Colonic mucosa (tissue), 4 donors: ENCODE results near the gene DDX52. TPM values are rescaled to one million over a fixed set of nuclear protein-coding genes. Genes with fewer than 3 reads are reported as not detected.
A peak's percentile ranks its signal among the peaks of the same experiment; 100 is the strongest.

Experiments used
- DNase-seq: peaks from one replicate; pipeline ENCODE4 v3.0.0-alpha.2; 2020
- H3K27ac ChIP-seq: fragments of 200-600 bp; one replicate; pipeline ENCODE4 v1.8.0; 2021
- H3K27me3 ChIP-seq: fragments of 200-600 bp; one replicate; pipeline ENCODE4 v1.8.0; 2021
- H3K36me3 ChIP-seq: fragments of 200-600 bp; one replicate; pipeline ENCODE4 v1.8.0; 2021
- H3K4me1 ChIP-seq: fragments of 200-600 bp; one replicate; pipeline ENCODE4 v1.8.0; 2021; ENCODE audit warnings: mild to moderate bottlenecking
- H3K4me3 ChIP-seq: fragments of 200-600 bp; one replicate; pipeline ENCODE4 v1.8.0; 2021
- H3K9ac ChIP-seq, 2 donors: one replicate each; pipeline ENCODE4 v1.7.0; 2013; ENCODE audit warnings: control low read depth in 2 of 2, low read depth in 2 of 2, low read length in 2 of 2
- H3K9me3 ChIP-seq: fragments of 200-600 bp; one replicate; pipeline ENCODE4 v1.8.0; 2021
- CTCF ChIP-seq: fragments of 200-600 bp; IDR thresholded peaks from one replicate; pipeline ENCODE4 v1.8.0; 2022; ENCODE audit warnings: antibody characterized with exemption, mild to moderate bottlenecking
- intact Hi-C: fragments of 100-400 bp; cut with DNase I; formaldehyde crosslinking; loops from one replicate; pipeline ENCODE4 v1.14.1; 2022
- total RNA-seq, 2 donors: library from RNA; stranded (reverse); fragmentation: NEBNext Ultra II Directional in 1 of 2; extraction: Animal tissue kit (Norgen Biotek cat#: 25700) in 1 of 2; gene quantifications; one replicate each; pipeline ENCODE4 v1.2.1, GENCODE V29; 2021
- donor health status: healthy.
- donor health status: DM: no; HTN: no; CAD: no.
- donor health status: DM: no; HTN: no; CAD: no.

DDX52 gene
- total RNA-seq, 2 donors from 2014 or later, result 26.3 to 26.4 TPM

- no peak for DNase-seq
- Histone ChIP-seq H3K27ac (no peak overlapping the region), H3K4me3 (no peak overlapping the region), H3K9ac (no peak overlapping the region), H3K27me3 (no peaks in the 10 kb centered on the region), H3K9me3 (no peaks in the 10 kb centered on the region), H3K4me1 (no peaks in the 10 kb centered on the region), H3K36me3 (no peaks in the 10 kb centered on the region)
- no peak for TF ChIP-seq CTCF
- intact Hi-C loops, result no loop called here
These were observed 68.8 kb downstream of the DDX52 start for GRCh38 chr17:37574427-37574826.

- Histone ChIP-seq H3K27ac (no peak overlapping the region), H3K4me1 (no peaks in the 10 kb centered on the region), H3K9ac (no peak overlapping the region), H3K4me3 (no peak overlapping the region), H3K36me3 (peaks cover 4% of the 10 kb centered on the region), H3K9me3 (no peaks in the 10 kb centered on the region), H3K27me3 (no peaks in the 10 kb centered on the region)
- TF ChIP-seq CTCF, result no peak
- intact Hi-C loops, result no loop called here
- DNase-seq, result no peak
These were observed 71.6 kb downstream of the DDX52 start for GRCh38 chr17:37571674-37572073.

DNA sequence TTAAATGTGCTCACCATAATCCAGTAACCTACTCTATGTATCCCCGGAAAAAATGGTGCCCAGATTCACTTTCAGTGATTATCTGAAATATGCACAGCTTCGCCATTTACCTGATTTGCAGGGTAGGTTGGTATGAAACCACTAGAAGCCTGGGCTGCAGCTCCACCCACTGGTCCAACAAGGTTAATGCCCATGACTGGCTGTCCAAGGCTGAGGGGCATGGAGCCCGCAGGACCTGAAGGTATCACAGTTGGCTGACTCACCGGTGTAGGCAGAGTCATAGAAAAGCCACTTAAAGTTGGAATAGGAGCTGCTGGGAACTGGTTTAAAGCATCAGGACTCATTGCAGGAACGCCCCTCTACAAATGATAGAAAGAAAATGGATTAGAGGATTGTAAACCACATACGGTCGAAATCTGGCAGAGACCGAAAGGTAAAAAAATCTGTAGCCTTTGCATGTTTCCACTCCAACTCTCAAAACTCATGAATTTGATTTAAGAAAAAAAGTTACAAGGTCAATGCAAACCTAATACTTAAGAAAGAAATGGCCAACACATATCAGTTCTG lies 72.6 kb downstream of the DDX52 start:
- Histone ChIP-seq H3K9me3 (no peaks in the 10 kb centered on the region), H3K4me3 (no peak overlapping the region), H3K27me3 (no peaks in the 10 kb centered on the region), H3K27ac (no peak overlapping the region), H3K9ac (no peak overlapping the region), H3K36me3 (peaks cover 4% of the 10 kb centered on the region), H3K4me1 (no peaks in the 10 kb centered on the region)
- intact Hi-C loops, result no loop called here
- TF ChIP-seq CTCF, result peak; percentile 66
- DNase-seq, result peak; percentile 59

- no peak overlapping the region for H3K4me3 ChIP-seq
- intact Hi-C loops, result no loop called here
- no peak overlapping the region for H3K9ac ChIP-seq
- no peak for TF ChIP-seq CTCF
- H3K36me3 ChIP-seq, result peaks cover 4% of the 10 kb centered on the region
- no peaks in the 10 kb centered on the region for H3K9me3 ChIP-seq
- H3K4me1 ChIP-seq, result no peaks in the 10 kb centered on the region
- no peak for DNase-seq
- H3K27ac ChIP-seq, result no peak overlapping the region
- H3K27me3 ChIP-seq, result no peaks in the 10 kb centered on the region
These were observed 74.7 kb downstream of the DDX52 start for GRCh38 chr17:37568350-37569053.

DNA sequence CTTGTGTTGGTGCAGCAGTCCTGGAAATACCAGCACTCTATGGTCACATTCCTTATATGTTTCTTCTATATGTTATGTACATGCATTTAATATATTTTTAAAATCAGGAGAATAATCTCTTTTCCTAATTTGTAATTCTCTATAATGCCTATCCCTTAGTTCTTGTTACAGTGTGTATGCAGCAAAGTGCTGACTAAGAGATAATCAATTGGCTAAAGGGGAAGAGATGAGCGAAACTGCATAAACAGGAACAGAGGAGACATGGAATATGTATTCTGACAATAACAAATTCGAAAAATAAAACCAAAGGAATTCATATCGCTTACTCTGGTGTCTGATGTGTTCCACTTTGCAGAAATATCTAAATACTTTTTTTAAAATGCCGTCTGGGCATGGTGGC lies 75.7 kb downstream of the DDX52 start:
- no peak for TF ChIP-seq CTCF
- Histone ChIP-seq H3K9ac (no peak overlapping the region), H3K27ac (no peak overlapping the region), H3K4me1 (no peaks in the 10 kb centered on the region), H3K36me3 (peaks cover 4% of the 10 kb centered on the region), H3K9me3 (no peaks in the 10 kb centered on the region), H3K4me3 (no peak overlapping the region), H3K27me3 (no peaks in the 10 kb centered on the region)
- no peak for DNase-seq
- intact Hi-C loops, result no loop called here
